Neural cell (in vitro differentiated cells): ENCODE results near the gene MYL6B. TPM values are rescaled to one million over a fixed set of nuclear protein-coding genes. Genes with fewer than 3 reads are reported as not detected.

Experiments used
- H2AFZ ChIP-seq: fragments of 200-600, 300-800 bp; sonication (generic), shearing (Covaris generic); 2 replicates; pipeline ENCODE4 v1.6.0; 2014; ENCODE audit warnings: low read depth, mild to moderate bottlenecking, antibody characterized with exemption, low read length, moderate library complexity
- H3F3A ChIP-seq: fragments of 200-600 bp; shearing (Covaris generic); 2 replicates; pipeline ENCODE4 v1.6.1; 2016; ENCODE audit warnings: mild to moderate bottlenecking, moderate library complexity, mixed read lengths, antibody characterized with exemption, low read length; ENCODE audit not compliant: insufficient read depth, poor library complexity, severe bottlenecking
- H3K27ac ChIP-seq: fragments of 200-600, 300-800 bp; sonication (generic), shearing (Covaris generic); 2 replicates; pipeline ENCODE4 v1.5.1; 2014; ENCODE audit warnings: mild to moderate bottlenecking, low read length, moderate library complexity
- H3K27me3 ChIP-seq: fragments of 300-800, 200-600 bp; sonication (generic), shearing (Covaris generic); 2 replicates; pipeline ENCODE4 v1.6.0; 2014; ENCODE audit warnings: mild to moderate bottlenecking, low read depth, low read length, moderate library complexity; ENCODE audit not compliant: insufficient read depth
- H3K36me3 ChIP-seq: fragments of 300-800, 200-600 bp; sonication (generic), shearing (Covaris generic); 2 replicates; pipeline ENCODE4 v1.5.1; 2014; ENCODE audit warnings: mild to moderate bottlenecking, antibody characterized with exemption, low read length, moderate library complexity; ENCODE audit not compliant: insufficient read depth
- H3K4me2 ChIP-seq: fragments of 300-800, 200-600 bp; sonication (generic), shearing (Covaris generic); 2 replicates; pipeline ENCODE4 v1.6.0; 2014; ENCODE audit warnings: mild to moderate bottlenecking, low read length
- H3K4me3 ChIP-seq: fragments of 300-800, 200-600 bp; sonication (generic), shearing (Covaris generic); 2 replicates; pipeline ENCODE4 v1.5.1; 2014; ENCODE audit warnings: mild to moderate bottlenecking, low read length, moderate library complexity
- H3K79me2 ChIP-seq: fragments of 200-600 bp; shearing (Covaris generic); replicated peaks from 2 replicates; pipeline ENCODE4 v1.6.0; 2014; ENCODE audit warnings: mild to moderate bottlenecking, low read length, moderate library complexity; ENCODE audit not compliant: insufficient read depth
- H3K9ac ChIP-seq: fragments of 300-800, 200-600 bp; sonication (generic), shearing (Covaris generic); 2 replicates; pipeline ENCODE4 v1.6.1; 2016; ENCODE audit warnings: mild to moderate bottlenecking, low read length, mixed read lengths
- H3K9me2 ChIP-seq: fragments of 200-600 bp; shearing (Covaris generic); 2 replicates; pipeline ENCODE4 v1.6.1; 2016; ENCODE audit warnings: mild to moderate bottlenecking, low read length, mixed read lengths; ENCODE audit not compliant: insufficient read depth
- H3K9me3 ChIP-seq: fragments of 200-600, 300-800 bp; sonication (generic), shearing (Covaris generic); 2 replicates; pipeline ENCODE4 v1.6.1; 2016; ENCODE audit warnings: mild to moderate bottlenecking, mixed run types, low read length, moderate library complexity, mixed read lengths
- H4K20me1 ChIP-seq: fragments of 200-600 bp; shearing (Covaris generic); 2 replicates; pipeline ENCODE4 v1.6.1; 2016; ENCODE audit warnings: mild to moderate bottlenecking, mixed run types; ENCODE audit not compliant: insufficient read depth
- EP300 ChIP-seq: fragments of 450-650 bp; conservative IDR thresholded peaks from 2 replicates; pipeline ENCODE4 v1.6.1; 2014; ENCODE audit warnings: antibody characterized with exemption, mild to moderate bottlenecking, moderate library complexity; ENCODE audit not compliant: poor library complexity, severe bottlenecking
- EZH2 ChIP-seq: fragments of 200-600, 300-800 bp; shearing (Covaris generic), sonication (generic); IDR thresholded peaks from 2 replicates; pipeline ENCODE4 v1.6.1; 2014; ENCODE audit warnings: antibody characterized with exemption, low read length, borderline replicate concordance, mild to moderate bottlenecking; ENCODE audit not compliant: insufficient read depth, poor library complexity, severe bottlenecking
- MXI1 ChIP-seq: fragments of 450-650 bp; conservative IDR thresholded peaks from 2 replicates; pipeline ENCODE4 v1.6.1; 2014; ENCODE audit warnings: antibody characterized with exemption, mild to moderate bottlenecking; ENCODE audit not compliant: poor library complexity, severe bottlenecking
- POLR2AphosphoS5 ChIP-seq: IDR thresholded peaks from 2 replicates; pipeline ENCODE4 v1.6.1; 2012
- RAD21 ChIP-seq: fragments of 450-650 bp; conservative IDR thresholded peaks from 2 replicates; pipeline ENCODE4 v1.6.1; 2014; ENCODE audit warnings: antibody characterized with exemption, mild to moderate bottlenecking, moderate library complexity
- SMC3 ChIP-seq: fragments of 450-650 bp; conservative IDR thresholded peaks from 2 replicates; pipeline ENCODE4 v1.6.1; 2014; ENCODE audit warnings: antibody characterized with exemption, mild to moderate bottlenecking, moderate library complexity; ENCODE audit not compliant: poor library complexity
- TAF1 ChIP-seq: IDR thresholded peaks from 2 replicates; pipeline ENCODE4 v1.6.1; 2012; ENCODE audit warnings: low read depth
- polyA plus RNA-seq: library from polyadenylated mRNA; depleted of rRNA; stranded (reverse); fragments of >200 nt; gene quantifications from 2 replicates; pipeline ENCODE4 v1.2.3, GENCODE V29; 2014
- TF ChIP-seq, protein P1 (sequence below): IDR thresholded peaks from 2 replicates; pipeline ENCODE4 v1.6.1; 2012; ENCODE audit warnings: borderline replicate concordance
- TF ChIP-seq, protein P2 (sequence below): fragments of 450-650 bp; IDR thresholded peaks from 2 replicates; pipeline ENCODE4 v1.5.1; 2014; ENCODE audit warnings: antibody characterized with exemption, mild to moderate bottlenecking, moderate library complexity; ENCODE audit not compliant: poor library complexity, severe bottlenecking

Gene MYL6B
- polyA plus RNA-seq, 1 donor from 2014 or later: 376 TPM

DNA sequence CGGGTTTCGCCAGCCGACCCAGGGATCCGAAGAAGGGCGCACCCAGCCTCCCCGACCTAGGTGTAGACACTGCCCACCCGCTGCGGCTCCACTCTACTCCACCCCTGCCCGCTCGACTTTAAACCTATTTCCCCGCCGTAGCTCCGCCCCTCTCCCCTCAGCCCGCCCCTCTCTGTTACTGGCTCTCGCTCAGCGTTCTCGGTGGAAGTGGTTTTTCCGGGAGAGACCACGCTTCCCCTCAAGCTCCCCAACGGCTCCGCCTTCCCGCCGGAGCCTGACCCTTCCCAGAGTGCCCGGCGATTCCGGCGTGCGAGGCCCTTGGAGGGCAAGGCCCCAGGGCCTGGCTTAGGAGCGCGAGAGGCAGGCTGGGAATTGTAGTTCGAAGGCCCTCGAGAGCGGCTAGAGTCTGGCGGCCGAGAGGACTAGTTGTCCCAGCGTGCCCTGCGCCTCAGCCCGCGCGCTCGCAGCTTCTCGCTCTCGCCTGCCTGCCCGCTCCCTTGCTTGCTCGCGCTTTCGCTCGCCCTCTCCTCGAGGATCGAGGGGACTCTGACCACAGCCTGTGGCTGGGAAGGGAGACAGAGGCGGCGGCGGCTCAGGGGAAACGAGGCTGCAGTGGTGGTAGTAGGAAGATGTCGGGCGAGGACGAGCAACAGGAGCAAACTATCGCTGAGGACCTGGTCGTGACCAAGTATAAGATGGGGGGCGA lies 48.1 kb upstream of the MYL6B start, which contains the start of gene PA2G4:
Gene PA2G4, plus strand, starts transcription at position 451 of the 706 bp plus-strand sequence. Its CDS starts 179 bp downstream, at position 630.
- Histone ChIP-seq H3K9me3 (no peaks in the 10 kb centered on the region), H3K27ac (peak within 1 kb of the TSS; percentile 85), H3K79me2 (peaks cover 24% of the 10 kb centered on the region), H3F3A (no peaks in the 10 kb centered on the region), H2AFZ (peak within 1 kb of the TSS; percentile 60), H3K4me3 (peak within 1 kb of the TSS; percentile 97), H4K20me1 (no peaks in the 10 kb centered on the region), H3K4me2 (peak within 1 kb of the TSS; percentile 89), H3K27me3 (no peaks in the 10 kb centered on the region), H3K9ac (peak within 1 kb of the TSS; percentile 86), H3K36me3 (no peaks in the 10 kb centered on the region), H3K9me2 (no peaks in the 10 kb centered on the region)
- TF ChIP-seq EP300 (peak; percentile 61), MXI1 (peak; percentile 93), POLR2AphosphoS5 (peak; percentile 78), RAD21 (peak; percentile 26), SMC3 (peak; percentile 37), EZH2 (no peak), TAF1 (peak; percentile 20)
- TF ChIP-seq, protein P1, sequence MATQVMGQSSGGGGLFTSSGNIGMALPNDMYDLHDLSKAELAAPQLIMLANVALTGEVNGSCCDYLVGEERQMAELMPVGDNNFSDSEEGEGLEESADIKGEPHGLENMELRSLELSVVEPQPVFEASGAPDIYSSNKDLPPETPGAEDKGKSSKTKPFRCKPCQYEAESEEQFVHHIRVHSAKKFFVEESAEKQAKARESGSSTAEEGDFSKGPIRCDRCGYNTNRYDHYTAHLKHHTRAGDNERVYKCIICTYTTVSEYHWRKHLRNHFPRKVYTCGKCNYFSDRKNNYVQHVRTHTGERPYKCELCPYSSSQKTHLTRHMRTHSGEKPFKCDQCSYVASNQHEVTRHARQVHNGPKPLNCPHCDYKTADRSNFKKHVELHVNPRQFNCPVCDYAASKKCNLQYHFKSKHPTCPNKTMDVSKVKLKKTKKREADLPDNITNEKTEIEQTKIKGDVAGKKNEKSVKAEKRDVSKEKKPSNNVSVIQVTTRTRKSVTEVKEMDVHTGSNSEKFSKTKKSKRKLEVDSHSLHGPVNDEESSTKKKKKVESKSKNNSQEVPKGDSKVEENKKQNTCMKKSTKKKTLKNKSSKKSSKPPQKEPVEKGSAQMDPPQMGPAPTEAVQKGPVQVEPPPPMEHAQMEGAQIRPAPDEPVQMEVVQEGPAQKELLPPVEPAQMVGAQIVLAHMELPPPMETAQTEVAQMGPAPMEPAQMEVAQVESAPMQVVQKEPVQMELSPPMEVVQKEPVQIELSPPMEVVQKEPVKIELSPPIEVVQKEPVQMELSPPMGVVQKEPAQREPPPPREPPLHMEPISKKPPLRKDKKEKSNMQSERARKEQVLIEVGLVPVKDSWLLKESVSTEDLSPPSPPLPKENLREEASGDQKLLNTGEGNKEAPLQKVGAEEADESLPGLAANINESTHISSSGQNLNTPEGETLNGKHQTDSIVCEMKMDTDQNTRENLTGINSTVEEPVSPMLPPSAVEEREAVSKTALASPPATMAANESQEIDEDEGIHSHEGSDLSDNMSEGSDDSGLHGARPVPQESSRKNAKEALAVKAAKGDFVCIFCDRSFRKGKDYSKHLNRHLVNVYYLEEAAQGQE: no peak
- TF ChIP-seq, protein P2, sequence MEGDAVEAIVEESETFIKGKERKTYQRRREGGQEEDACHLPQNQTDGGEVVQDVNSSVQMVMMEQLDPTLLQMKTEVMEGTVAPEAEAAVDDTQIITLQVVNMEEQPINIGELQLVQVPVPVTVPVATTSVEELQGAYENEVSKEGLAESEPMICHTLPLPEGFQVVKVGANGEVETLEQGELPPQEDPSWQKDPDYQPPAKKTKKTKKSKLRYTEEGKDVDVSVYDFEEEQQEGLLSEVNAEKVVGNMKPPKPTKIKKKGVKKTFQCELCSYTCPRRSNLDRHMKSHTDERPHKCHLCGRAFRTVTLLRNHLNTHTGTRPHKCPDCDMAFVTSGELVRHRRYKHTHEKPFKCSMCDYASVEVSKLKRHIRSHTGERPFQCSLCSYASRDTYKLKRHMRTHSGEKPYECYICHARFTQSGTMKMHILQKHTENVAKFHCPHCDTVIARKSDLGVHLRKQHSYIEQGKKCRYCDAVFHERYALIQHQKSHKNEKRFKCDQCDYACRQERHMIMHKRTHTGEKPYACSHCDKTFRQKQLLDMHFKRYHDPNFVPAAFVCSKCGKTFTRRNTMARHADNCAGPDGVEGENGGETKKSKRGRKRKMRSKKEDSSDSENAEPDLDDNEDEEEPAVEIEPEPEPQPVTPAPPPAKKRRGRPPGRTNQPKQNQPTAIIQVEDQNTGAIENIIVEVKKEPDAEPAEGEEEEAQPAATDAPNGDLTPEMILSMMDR: no peak

DNA sequence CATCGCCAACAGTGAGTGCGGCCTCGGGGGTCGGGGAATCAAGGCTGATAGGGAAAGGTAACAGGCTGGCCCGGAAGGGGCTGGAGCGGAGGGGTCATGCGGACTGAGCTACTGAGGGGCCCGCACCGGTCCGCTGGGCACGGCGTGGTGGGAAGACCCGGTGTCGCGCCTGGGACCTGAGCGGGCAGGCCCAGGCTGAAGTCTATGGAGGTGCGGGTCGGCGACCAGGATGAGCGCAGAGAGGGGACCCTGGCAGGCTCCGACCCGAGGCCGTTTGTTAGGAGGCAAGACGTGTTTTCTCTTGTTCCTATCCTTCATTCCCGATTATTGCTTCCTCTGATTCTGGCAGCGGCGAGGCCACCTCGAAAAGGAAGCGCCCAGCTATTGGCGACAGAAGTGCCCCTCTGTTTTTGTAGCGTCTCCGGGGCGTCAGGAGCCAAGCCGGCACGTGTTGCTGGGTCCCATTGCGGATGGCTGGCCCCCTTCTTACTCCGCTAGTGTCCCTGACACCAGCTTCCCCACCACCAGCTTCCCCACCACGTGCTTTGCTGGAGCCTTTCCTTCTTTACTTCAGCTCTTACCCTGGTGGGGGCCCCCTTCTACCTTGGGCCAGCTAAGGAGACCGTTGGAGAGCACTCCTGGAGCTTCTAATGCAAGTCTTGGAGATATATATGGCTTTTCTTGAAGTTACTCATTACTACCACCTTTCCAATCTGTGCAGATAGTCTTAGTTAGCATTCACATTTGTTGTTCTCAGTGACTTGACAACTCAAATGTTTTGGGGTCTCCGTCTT lies 47.4 kb upstream of the MYL6B start:
- Histone ChIP-seq H4K20me1 (no peaks in the 10 kb centered on the region), H3K27me3 (no peaks in the 10 kb centered on the region), H3F3A (no peaks in the 10 kb centered on the region), H3K4me3 (peak overlapping the region; percentile 97), H2AFZ (peak overlapping the region; percentile 60), H3K4me2 (peak overlapping the region; percentile 89), H3K9ac (peak overlapping the region; percentile 86), H3K27ac (peak overlapping the region; percentile 85), H3K79me2 (peaks cover 24% of the 10 kb centered on the region), H3K36me3 (no peaks in the 10 kb centered on the region), H3K9me3 (no peaks in the 10 kb centered on the region), H3K9me2 (no peaks in the 10 kb centered on the region)
- TF ChIP-seq MXI1: peak; percentile 50
- TF ChIP-seq POLR2AphosphoS5: no peak
